Panc1 (cell line): ENCODE data around the gene PTGFRN. TPM values are rescaled to one million over a fixed set of nuclear protein-coding genes. Genes with fewer than 3 reads are reported as not detected.

Source experiments
- ATAC-seq: fragments of 200-7000 bp; cut with Tn5 transposase; 2 replicates; pipeline ENCODE4 v1.9.1; 2020; ENCODE audit warnings: mild to moderate bottlenecking, moderate library complexity
- BruUV-seq: library from RNA; stranded (reverse); fragments of 400-500 nt; replicated peaks from 2 replicates; lab custom pipeline; 2021; lab: Mats Ljungman, UMichigan
- CTCF ChIA-PET: fragments of 300-600 bp; sonication (Branson Sonifier 250); formaldehyde crosslinking; loops from one replicate; lab custom pipeline; 2022; ENCODE audit warnings: antibody characterized with exemption; lab: Charles Lee
- POLR2A ChIA-PET: fragments of 300-600 bp; sonication (Branson Sonifier 250); formaldehyde crosslinking; loops from one replicate; lab custom pipeline; 2022; ENCODE audit warnings: antibody characterized with exemption; lab: Charles Lee
- DNase-seq: peaks from one replicate; pipeline ENCODE4 v3.0.0-alpha.2; 2010; ENCODE audit warnings: low read depth, low spot score
- H3K27ac ChIP-seq: 2 replicates; pipeline ENCODE4 v1.5.1; 2011; ENCODE audit warnings: mild to moderate bottlenecking, low read length, inconsistent platforms
- H3K27me3 ChIP-seq: fragments of 200-500 bp; sonication (Bioruptor generic); 2 replicates; pipeline ENCODE4 v1.6.0; 2014; ENCODE audit warnings: low read length, inconsistent platforms; ENCODE audit not compliant: control insufficient read depth, insufficient read depth
- H3K36me3 ChIP-seq: fragments of 200-500 bp; sonication (Bioruptor generic); 2 replicates; pipeline ENCODE4 v1.5.1; 2014; ENCODE audit warnings: inconsistent platforms, mild to moderate bottlenecking, low read length, moderate library complexity; ENCODE audit not compliant: control insufficient read depth, insufficient read depth
- H3K4me1 ChIP-seq: 2 replicates; pipeline ENCODE4 v1.5.1; 2011; ENCODE audit warnings: inconsistent platforms, mild to moderate bottlenecking, low read length, moderate library complexity; ENCODE audit not compliant: control insufficient read depth, insufficient read depth
- H3K4me3 ChIP-seq, 2 experiments: 2 replicates each; pipeline ENCODE4 v1.5.1; 2011 to 2012; ENCODE audit warnings: low read depth in 2 of 2, low read length in 2 of 2, mild to moderate bottlenecking in 2 of 2, inconsistent platforms in 1 of 2, moderate library complexity in 1 of 2
- H3K9me3 ChIP-seq: fragments of 200-500 bp; sonication (Bioruptor generic); 2 replicates; pipeline ENCODE4 v1.5.1; 2014; ENCODE audit warnings: low read depth, mild to moderate bottlenecking, inconsistent platforms, low read length, moderate library complexity; ENCODE audit not compliant: control insufficient read depth, insufficient read depth
- POLR2AphosphoS5 ChIP-seq: IDR thresholded peaks from 2 replicates; pipeline ENCODE4 v1.6.1; 2012; ENCODE audit warnings: mild to moderate bottlenecking, low read depth, low read length, moderate library complexity
- SIN3A ChIP-seq: IDR thresholded peaks from 2 replicates; pipeline ENCODE4 v1.6.1; 2012; ENCODE audit warnings: low read depth, mild to moderate bottlenecking, low read length, moderate library complexity, borderline replicate concordance; ENCODE audit not compliant: insufficient read depth
- TCF7L2 ChIP-seq: IDR thresholded peaks from 2 replicates; pipeline ENCODE4 v1.6.1; 2011; ENCODE audit warnings: mild to moderate bottlenecking, low read depth, low read length, inconsistent platforms
- in situ Hi-C: cut with HindIII; loops from 2 replicates; pipeline ENCODE4 v1.10.0; 2016; ENCODE audit warnings: low sequenced_read_pairs, low pct_unique_long_range_greater_than_20kb
- intact Hi-C: fragments of 100-400 bp; cut with micrococcal nuclease; formaldehyde crosslinking; loops from one replicate; pipeline ENCODE4 v1.10.0; 2022; ENCODE audit not compliant: unreplicated experiment
- total RNA-seq: library from RNA; stranded (reverse); gene quantifications from one replicate; pipeline ENCODE4 v1.2.1, GENCODE V29; 2021; ENCODE audit not compliant: unreplicated experiment
- TF ChIP-seq, protein P1 (sequence below): fragments of 450-650 bp; IDR thresholded peaks from 2 replicates; pipeline ENCODE4 v1.5.1; 2017; ENCODE audit warnings: mild to moderate bottlenecking
- TF ChIP-seq, protein P2 (sequence below), 2 experiments: IDR thresholded peaks; 2 replicates each; pipeline ENCODE4 v1.6.1; 2011 to 2012; ENCODE audit warnings: low read depth in 2 of 2, control low read depth in 1 of 2, low read length in 1 of 2, mild to moderate bottlenecking in 1 of 2, moderate library complexity in 1 of 2; ENCODE audit not compliant: insufficient read depth in 1 of 2

The PTGFRN gene
- total RNA-seq, 1 experiment from 2014 or later, result 5.2 TPM

DNA sequence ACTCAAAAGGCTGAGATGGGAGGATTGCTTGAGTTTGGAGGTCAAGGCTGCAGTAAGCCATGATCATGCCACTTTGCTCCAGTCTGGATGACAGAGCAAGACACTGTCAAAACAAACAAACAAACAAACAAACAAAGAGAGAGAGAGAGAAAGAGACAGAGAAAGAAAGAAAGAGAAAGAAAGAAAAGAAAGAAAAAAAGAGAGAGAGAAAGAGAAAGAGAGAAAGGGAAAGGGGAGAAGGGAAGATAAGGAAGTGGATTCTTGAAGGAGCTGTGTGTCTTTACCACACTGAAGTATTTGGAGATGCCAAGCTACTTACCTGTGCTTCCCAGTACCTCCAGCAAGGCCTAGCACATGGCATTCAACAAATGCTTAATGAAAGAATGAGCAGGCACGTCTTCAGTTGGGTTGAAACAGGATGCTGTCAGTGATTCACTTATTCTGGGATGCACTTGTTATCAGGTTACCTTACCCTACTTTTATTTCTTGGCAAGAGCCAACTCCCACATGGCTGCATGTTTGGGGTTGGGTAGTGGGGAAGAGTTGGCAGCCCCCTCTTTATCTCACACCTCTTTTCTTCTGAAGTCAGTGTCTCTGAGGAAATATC, 120.7 kb downstream of the PTGFRN start:
- ChIA-PET POLR2A (no interaction called here), CTCF (no interaction called here)
- no peaks in the 10 kb centered on the region for H3K9me3 ChIP-seq
- H3K27ac ChIP-seq, result no peak overlapping the region
- H3K4me1 ChIP-seq, result no peaks in the 10 kb centered on the region
- H3K4me3 ChIP-seq, result no peak overlapping the region
- H3K36me3 ChIP-seq, result no peaks in the 10 kb centered on the region
- in situ Hi-C loops, result no loop called here
- TF ChIP-seq, protein P1, sequence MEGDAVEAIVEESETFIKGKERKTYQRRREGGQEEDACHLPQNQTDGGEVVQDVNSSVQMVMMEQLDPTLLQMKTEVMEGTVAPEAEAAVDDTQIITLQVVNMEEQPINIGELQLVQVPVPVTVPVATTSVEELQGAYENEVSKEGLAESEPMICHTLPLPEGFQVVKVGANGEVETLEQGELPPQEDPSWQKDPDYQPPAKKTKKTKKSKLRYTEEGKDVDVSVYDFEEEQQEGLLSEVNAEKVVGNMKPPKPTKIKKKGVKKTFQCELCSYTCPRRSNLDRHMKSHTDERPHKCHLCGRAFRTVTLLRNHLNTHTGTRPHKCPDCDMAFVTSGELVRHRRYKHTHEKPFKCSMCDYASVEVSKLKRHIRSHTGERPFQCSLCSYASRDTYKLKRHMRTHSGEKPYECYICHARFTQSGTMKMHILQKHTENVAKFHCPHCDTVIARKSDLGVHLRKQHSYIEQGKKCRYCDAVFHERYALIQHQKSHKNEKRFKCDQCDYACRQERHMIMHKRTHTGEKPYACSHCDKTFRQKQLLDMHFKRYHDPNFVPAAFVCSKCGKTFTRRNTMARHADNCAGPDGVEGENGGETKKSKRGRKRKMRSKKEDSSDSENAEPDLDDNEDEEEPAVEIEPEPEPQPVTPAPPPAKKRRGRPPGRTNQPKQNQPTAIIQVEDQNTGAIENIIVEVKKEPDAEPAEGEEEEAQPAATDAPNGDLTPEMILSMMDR, result no peak
- TF ChIP-seq SIN3A, result no peak
- no peak for TF ChIP-seq POLR2AphosphoS5
- TF ChIP-seq, protein P2, sequence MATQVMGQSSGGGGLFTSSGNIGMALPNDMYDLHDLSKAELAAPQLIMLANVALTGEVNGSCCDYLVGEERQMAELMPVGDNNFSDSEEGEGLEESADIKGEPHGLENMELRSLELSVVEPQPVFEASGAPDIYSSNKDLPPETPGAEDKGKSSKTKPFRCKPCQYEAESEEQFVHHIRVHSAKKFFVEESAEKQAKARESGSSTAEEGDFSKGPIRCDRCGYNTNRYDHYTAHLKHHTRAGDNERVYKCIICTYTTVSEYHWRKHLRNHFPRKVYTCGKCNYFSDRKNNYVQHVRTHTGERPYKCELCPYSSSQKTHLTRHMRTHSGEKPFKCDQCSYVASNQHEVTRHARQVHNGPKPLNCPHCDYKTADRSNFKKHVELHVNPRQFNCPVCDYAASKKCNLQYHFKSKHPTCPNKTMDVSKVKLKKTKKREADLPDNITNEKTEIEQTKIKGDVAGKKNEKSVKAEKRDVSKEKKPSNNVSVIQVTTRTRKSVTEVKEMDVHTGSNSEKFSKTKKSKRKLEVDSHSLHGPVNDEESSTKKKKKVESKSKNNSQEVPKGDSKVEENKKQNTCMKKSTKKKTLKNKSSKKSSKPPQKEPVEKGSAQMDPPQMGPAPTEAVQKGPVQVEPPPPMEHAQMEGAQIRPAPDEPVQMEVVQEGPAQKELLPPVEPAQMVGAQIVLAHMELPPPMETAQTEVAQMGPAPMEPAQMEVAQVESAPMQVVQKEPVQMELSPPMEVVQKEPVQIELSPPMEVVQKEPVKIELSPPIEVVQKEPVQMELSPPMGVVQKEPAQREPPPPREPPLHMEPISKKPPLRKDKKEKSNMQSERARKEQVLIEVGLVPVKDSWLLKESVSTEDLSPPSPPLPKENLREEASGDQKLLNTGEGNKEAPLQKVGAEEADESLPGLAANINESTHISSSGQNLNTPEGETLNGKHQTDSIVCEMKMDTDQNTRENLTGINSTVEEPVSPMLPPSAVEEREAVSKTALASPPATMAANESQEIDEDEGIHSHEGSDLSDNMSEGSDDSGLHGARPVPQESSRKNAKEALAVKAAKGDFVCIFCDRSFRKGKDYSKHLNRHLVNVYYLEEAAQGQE (IDR thresholded peaks at IDR 0.05; ENCODE audit: insufficient read depth in 1 of 2, low read depth in 2 of 2, low read length in 1 of 2), result no peak
- DNase-seq, result no peak
- intact Hi-C loops, result no loop called here
- no peaks in the 10 kb centered on the region for H3K27me3 ChIP-seq
- BruUV-seq, result no TSS peak
- ATAC-seq, result no peak

- no TSS peak for BruUV-seq
- intact Hi-C loops, result no loop called here
- Histone ChIP-seq H3K9me3 (no peaks in the 10 kb centered on the region), H3K4me1 (no peaks in the 10 kb centered on the region), H3K27ac (no peak overlapping the region), H3K4me3 (no peak overlapping the region), H3K36me3 (no peaks in the 10 kb centered on the region), H3K27me3 (no peaks in the 10 kb centered on the region)
- no peak for DNase-seq
- TF ChIP-seq, protein P1, result no peak
- no peak for TF ChIP-seq POLR2AphosphoS5
- TF ChIP-seq TCF7L2, result no peak
- no peak for TF ChIP-seq SIN3A
- TF ChIP-seq, protein P2 (IDR thresholded peaks at IDR 0.05; ENCODE audit: insufficient read depth in 1 of 2, low read depth in 2 of 2, low read length in 1 of 2), result no peak
- in situ Hi-C loops, result no loop called here
- POLR2A ChIA-PET, result no interaction called here
- CTCF ChIA-PET, result no interaction called here
- no peak for ATAC-seq
These were observed 122.5 kb downstream of the PTGFRN start for GRCh38 chr1:117032266-117032665.
